K562 (cell line): ENCODE results near the gene CPA4. TPM values are rescaled to one million over a fixed set of nuclear protein-coding genes. Genes with fewer than 3 reads are reported as not detected.

Source experiments
- ATAC-seq: fragments of 200-7000 bp; cut with Tn5 transposase; 3 replicates; pipeline ENCODE4 v1.9.1; 2020; ENCODE audit warnings: moderate library complexity
- BruUV-seq: library from RNA; stranded (reverse); fragments of 400-500 nt; replicated peaks from 2 replicates; lab custom pipeline; 2021; lab: Mats Ljungman, UMichigan
- CTCF ChIA-PET: fragments of 300-600 bp; formaldehyde crosslinking; extraction: SDS; loops from one replicate; lab custom pipeline; 2021; ENCODE audit warnings: low intra/inter-chr PET ratio; lab: Yijun Ruan, JAX
- POLR2A ChIA-PET: fragments of 300-600, 350-650 bp; sonication (Branson Sonifier 250); formaldehyde crosslinking; extraction: SDS; loops from one replicate; lab custom pipeline; 2021; ENCODE audit warnings: antibody characterized with exemption, inconsistent platforms; lab: Yijun Ruan, JAX
- DNase-seq, 4 experiments: peaks; one replicate each; pipeline versions ENCODE4 v3.0.0 to v3.0.0-alpha.2; 2011 to 2018; ENCODE audit warnings: low spot score in 3 of 4, mixed read lengths in 3 of 4; ENCODE audit errors: extremely low read depth in 1 of 4
- FAIRE-seq: peaks from 2 replicates; lab custom pipeline; 2011; peaks lifted over from hg19 to GRCh38; lab: Jason Lieb, UNC
- H2AFZ ChIP-seq: 2 replicates; pipeline ENCODE4 v1.6.0; 2011; ENCODE audit warnings: low read depth, low read length, control low read depth, inconsistent platforms
- H3K27ac ChIP-seq: fragments of 200-600 bp; 3 replicates; pipeline ENCODE4 v1.8.0; 2011; ENCODE audit warnings: low read depth, mild to moderate bottlenecking, control low read depth, inconsistent platforms, low read length, moderate library complexity, mixed read lengths; ENCODE audit errors: extremely low read depth
- H3K27me3 ChIP-seq, 2 experiments: fragments of 300-600 bp in 1 of 2; 2 replicates in 1 of 2; 3 replicates in 1 of 2; pipeline versions ENCODE4 v1.6.0 to v1.8.0; 2011; ENCODE audit warnings: inconsistent platforms in 2 of 2, low read length in 2 of 2, mild to moderate bottlenecking in 1 of 2, mixed read lengths in 1 of 2, moderate library complexity in 1 of 2; ENCODE audit not compliant: control insufficient read depth in 2 of 2, insufficient read depth in 2 of 2
- H3K36me3 ChIP-seq: fragments of 300-600 bp; 3 replicates; pipeline ENCODE4 v1.8.0; 2011; ENCODE audit warnings: mild to moderate bottlenecking, low read length, inconsistent platforms; ENCODE audit not compliant: control insufficient read depth, insufficient read depth
- H3K4me1 ChIP-seq, 2 experiments: fragments of 200-600 bp in 1 of 2; replicated peaks in 1 of 2; 2 replicates in 1 of 2; 3 replicates in 1 of 2; pipeline versions ENCODE4 v1.5.1 to v1.8.0; 2011; ENCODE audit warnings: inconsistent platforms in 2 of 2, low read length in 2 of 2, mild to moderate bottlenecking in 1 of 2, mixed read lengths in 1 of 2, moderate library complexity in 1 of 2; ENCODE audit not compliant: control insufficient read depth in 2 of 2, insufficient read depth in 2 of 2
- H3K4me2 ChIP-seq: 2 replicates; pipeline ENCODE4 v1.6.1; 2011; ENCODE audit warnings: low read length, control low read depth, inconsistent platforms, mixed read lengths; ENCODE audit not compliant: insufficient read depth
- H3K4me3 ChIP-seq: fragments of 200-600 bp; sonication (generic), shearing (Covaris generic); 2 replicates; pipeline ENCODE4 v1.5.1; 2016; ENCODE audit warnings: control low read depth, inconsistent platforms
- H3K79me2 ChIP-seq: fragments of 200-600 bp; 3 replicates; pipeline ENCODE4 v1.8.0; 2011; ENCODE audit warnings: low read length, inconsistent platforms; ENCODE audit not compliant: control insufficient read depth, insufficient read depth
- H3K9ac ChIP-seq, 2 experiments: 2 replicates each; pipeline versions ENCODE4 v1.6.0 to v1.6.1; 2011; ENCODE audit warnings: low read depth in 2 of 2, low read length in 2 of 2, control low read depth in 1 of 2, inconsistent platforms in 1 of 2, mild to moderate bottlenecking in 1 of 2, mixed read lengths in 1 of 2; ENCODE audit not compliant: insufficient read depth in 1 of 2
- H3K9me1 ChIP-seq: one replicate; pipeline ENCODE4 v1.6.0; 2011; ENCODE audit warnings: inconsistent platforms, mild to moderate bottlenecking, low read length, moderate library complexity; ENCODE audit not compliant: control insufficient read depth, insufficient read depth
- H3K9me3 ChIP-seq: replicated peaks from 2 replicates; pipeline ENCODE4 v1.5.1; 2011; ENCODE audit warnings: low read depth, low read length, inconsistent platforms; ENCODE audit not compliant: control insufficient read depth, insufficient read depth
- H4K20me1 ChIP-seq: replicated peaks from 2 replicates; pipeline ENCODE4 v1.6.1; 2011; ENCODE audit warnings: low read length, inconsistent platforms, mixed read lengths; ENCODE audit not compliant: control insufficient read depth, insufficient read depth
- ARNT ChIP-seq, 2 experiments: fragments of 450-650 bp; IDR thresholded peaks; 2 replicates each; pipeline ENCODE4 v1.6.1; 2016; ENCODE audit warnings: mild to moderate bottlenecking in 1 of 2
- BRF1 ChIP-seq: IDR thresholded peaks from 3 replicates; pipeline ENCODE4 v1.6.1; 2011; ENCODE audit warnings: borderline replicate concordance, mild to moderate bottlenecking; ENCODE audit not compliant: insufficient read length; ENCODE audit errors: extremely low read depth
- C11orf30 ChIP-seq: fragments of 450-650 bp; IDR thresholded peaks from 2 replicates; pipeline ENCODE4 v1.6.1; 2016; ENCODE audit warnings: low read depth, mild to moderate bottlenecking
- KDM4B ChIP-seq, 2 experiments: fragments of 450-650 bp in 1 of 2; sonication (generic) in 1 of 2; IDR thresholded peaks; 2 replicates each; pipeline ENCODE4 v1.6.1; 2016 to 2017; ENCODE audit warnings: borderline replicate concordance in 2 of 2, antibody characterized with exemption in 1 of 2, low read depth in 1 of 2, mild to moderate bottlenecking in 1 of 2
- MAX ChIP-seq: sonication (generic); formaldehyde crosslinking; IDR thresholded peaks from 2 replicates; pipeline ENCODE4 v1.9.0; 2022; ENCODE audit warnings: mild to moderate bottlenecking, missing genetic modification reagents
- NR1H2 ChIP-seq: sonication (generic); formaldehyde crosslinking; IDR thresholded peaks from 2 replicates; pipeline ENCODE4 v1.4.0; 2020; ENCODE audit warnings: mild to moderate bottlenecking, missing genetic modification reagents
- NR2C1 ChIP-seq, 2 experiments: fragments of 450-650 bp; IDR thresholded peaks; 2 replicates each; pipeline ENCODE4 v1.6.1; 2017; ENCODE audit warnings: mild to moderate bottlenecking in 2 of 2, antibody characterized with exemption in 1 of 2, inconsistent platforms in 1 of 2, missing compliant biosample characterization in 1 of 2, missing genetic modification characterization in 1 of 2
- RBM17 ChIP-seq: fragments of 200-400 bp; formaldehyde crosslinking; IDR thresholded peaks from 2 replicates; pipeline ENCODE4 v1.6.1; 2017; ENCODE audit warnings: low read depth, mild to moderate bottlenecking, low read length, borderline replicate concordance
- SIN3B ChIP-seq: fragments of 450-650 bp; IDR thresholded peaks from 2 replicates; pipeline ENCODE4 v1.6.1; 2017; ENCODE audit warnings: low read depth, mild to moderate bottlenecking, moderate library complexity
- SOX6 ChIP-seq: fragments of 450-650 bp; IDR thresholded peaks from 2 replicates; pipeline ENCODE4 v1.6.1; 2014; ENCODE audit warnings: mild to moderate bottlenecking
- SRSF7 ChIP-seq: fragments of 200-400 bp; formaldehyde crosslinking; optimal IDR thresholded peaks from 2 replicates; pipeline ENCODE3; 2017; ENCODE audit warnings: mild to moderate bottlenecking, low read depth, low read length
- ZNF197 ChIP-seq: fragments of 200-800 bp; sonication (Bioruptor generic); IDR thresholded peaks from 2 replicates; pipeline ENCODE4 v1.6.1; 2016; ENCODE audit warnings: low read depth, missing genetic modification characterization, missing compliant biosample characterization
- ZNF511 ChIP-seq: sonication (generic); formaldehyde crosslinking; IDR thresholded peaks from 2 replicates; pipeline ENCODE4 v1.8.0; 2022; ENCODE audit warnings: mild to moderate bottlenecking, missing genetic modification reagents
- WGBS: fragments of 100-300 bp; shearing (Covaris generic); methylation state at CpG from one replicate; pipeline ENCODE4 v1.1.6; 2016; ENCODE audit warnings: low coverage, mixed read lengths; ENCODE audit not compliant: insufficient coverage; ENCODE audit errors: missing lambda C conversion rate; 5-methylcytosine and 5-hydroxymethylcytosine counted together
- in situ Hi-C: fragments of 300-500 bp; cut with MboI; formaldehyde crosslinking; loops from 4 replicates; pipeline ENCODE4 v1.15.0; 2018; ENCODE audit warnings: inconsistent platforms, mixed read lengths
- intact Hi-C: fragments of 100-400 bp; cut with micrococcal nuclease; formaldehyde crosslinking; loops from 2 replicates; pipeline ENCODE4 v1.14.2; 2022
- polyA plus RNA-seq, 8 experiments: library from polyadenylated mRNA; depleted of rRNA in 4 of 8; stranded (reverse) in 5 of 8; unstranded in 3 of 8; fragments of >200 nt; fragmentation: Nextera tagmentation in 2 of 8; fragmentation: Illumina TruSeq in 1 of 8; extraction: Ambion mirVana in 2 of 8; extraction: Trizol in 1 of 8; gene quantifications; 2 replicates each; pipeline versions ENCODE4 v1.2.1 to v1.2.3, GENCODE V29; 2011 to 2014; ENCODE audit warnings: inconsistent platforms in 1 of 8, missing spikeins in 1 of 8
- total RNA-seq, 7 experiments: library from RNA; depleted of rRNA in 6 of 7; stranded (reverse); fragments of >200 nt in 6 of 7; fragmentation: Illumina TruSeq in 2 of 7; extraction: Trizol in 2 of 7; gene quantifications; 2 replicates each; pipeline versions ENCODE4 v1.2.1 to v1.2.3, GENCODE V29; 2011 to 2021; ENCODE audit warnings: low replicate concordance in 1 of 7

Gene CPA4
- total and polyA plus RNA-seq, 9 of the 15 experiments (the other 6 are each of a cell fraction or from before 2014, with no cell fraction given), result not detected

- no peak overlapping the region for H3K27ac ChIP-seq
- DNase-seq, result no peak
- no peaks in the 10 kb centered on the region for H3K36me3 ChIP-seq
- ChIA-PET CTCF (no interaction called here), POLR2A (no interaction called here)
- H2AFZ ChIP-seq, result no peak overlapping the region
- H3K79me2 ChIP-seq, result no peaks in the 10 kb centered on the region
- H4K20me1 ChIP-seq, result no peaks in the 10 kb centered on the region
- H3K9me1 ChIP-seq, result no peaks in the 10 kb centered on the region
- no peak for TF ChIP-seq ZNF197 (CRISPR knock-in tag)
- no peak for TF ChIP-seq NR2C1 (IDR thresholded peaks at IDR 0.05)
- no peak for TF ChIP-seq NR2C1 (tag; IDR thresholded peaks at IDR 0.05)
- TF ChIP-seq KDM4B (IDR thresholded peaks at IDR 0.05; ENCODE audit: borderline replicate concordance in 2 of 2, low read depth in 1 of 2), result no peak
- TF ChIP-seq NR1H2 (CRISPR knock-in tag), result no peak
- no peak for TF ChIP-seq RBM17
- no peak for TF ChIP-seq ARNT (IDR thresholded peaks at IDR 0.05)
- no peak for TF ChIP-seq SIN3B
- no peak for TF ChIP-seq C11orf30
- no peak for TF ChIP-seq SRSF7
- no peak for TF ChIP-seq ZNF511 (CRISPR knock-in tag)
- no peak for TF ChIP-seq SOX6
- no peak for TF ChIP-seq MAX (CRISPR knock-in tag)
- no peak for TF ChIP-seq BRF1
- peaks cover 5% of the 10 kb centered on the region; the same call in 1 of the 2 replicates for H3K9me3 ChIP-seq
- FAIRE-seq, result no peak
- BruUV-seq, result no TSS peak
- H3K4me3 ChIP-seq, result no peak overlapping the region
- H3K27me3 ChIP-seq, result peaks cover 15 to 44% of the 10 kb centered on the region in 2 experiments
- ATAC-seq, result no peak
- no peaks in the 10 kb centered on the region; a peak in 1 of 5 replicates for H3K4me1 ChIP-seq
- 0% methylated on average over 7 of the region's 7 CpGs for WGBS
- intact Hi-C loops, result loop anchor here (10.0 kb wide), 1 partner anchor 287 kb away; the partner anchor contains the start of gene KLHDC10
- in situ Hi-C loops, result no loop called here
- no peak overlapping the region for H3K9ac ChIP-seq
- H3K4me2 ChIP-seq, result no peak overlapping the region
These were observed 68.7 kb downstream of the CPA4 start for GRCh38 chr7:130361681-130362080.
